Neural cell (in vitro differentiated cells): ENCODE results near the gene CBFA2T2. TPM values are rescaled to one million over a fixed set of nuclear protein-coding genes. Genes with fewer than 3 reads are reported as not detected.

Source experiments
- H2AFZ ChIP-seq: fragments of 200-600, 300-800 bp; sonication (generic), shearing (Covaris generic); 2 replicates; pipeline ENCODE4 v1.6.0; 2014; ENCODE audit warnings: low read depth, mild to moderate bottlenecking, antibody characterized with exemption, low read length, moderate library complexity
- H3F3A ChIP-seq: fragments of 200-600 bp; shearing (Covaris generic); 2 replicates; pipeline ENCODE4 v1.6.1; 2016; ENCODE audit warnings: mild to moderate bottlenecking, moderate library complexity, mixed read lengths, antibody characterized with exemption, low read length; ENCODE audit not compliant: insufficient read depth, poor library complexity, severe bottlenecking
- H3K27ac ChIP-seq: fragments of 200-600, 300-800 bp; sonication (generic), shearing (Covaris generic); 2 replicates; pipeline ENCODE4 v1.5.1; 2014; ENCODE audit warnings: mild to moderate bottlenecking, low read length, moderate library complexity
- H3K27me3 ChIP-seq: fragments of 300-800, 200-600 bp; sonication (generic), shearing (Covaris generic); 2 replicates; pipeline ENCODE4 v1.6.0; 2014; ENCODE audit warnings: mild to moderate bottlenecking, low read depth, low read length, moderate library complexity; ENCODE audit not compliant: insufficient read depth
- H3K36me3 ChIP-seq: fragments of 300-800, 200-600 bp; sonication (generic), shearing (Covaris generic); 2 replicates; pipeline ENCODE4 v1.5.1; 2014; ENCODE audit warnings: mild to moderate bottlenecking, antibody characterized with exemption, low read length, moderate library complexity; ENCODE audit not compliant: insufficient read depth
- H3K4me2 ChIP-seq: fragments of 300-800, 200-600 bp; sonication (generic), shearing (Covaris generic); 2 replicates; pipeline ENCODE4 v1.6.0; 2014; ENCODE audit warnings: mild to moderate bottlenecking, low read length
- H3K4me3 ChIP-seq: fragments of 300-800, 200-600 bp; sonication (generic), shearing (Covaris generic); 2 replicates; pipeline ENCODE4 v1.5.1; 2014; ENCODE audit warnings: mild to moderate bottlenecking, low read length, moderate library complexity
- H3K79me2 ChIP-seq: fragments of 200-600 bp; shearing (Covaris generic); replicated peaks from 2 replicates; pipeline ENCODE4 v1.6.0; 2014; ENCODE audit warnings: mild to moderate bottlenecking, low read length, moderate library complexity; ENCODE audit not compliant: insufficient read depth
- H3K9ac ChIP-seq: fragments of 300-800, 200-600 bp; sonication (generic), shearing (Covaris generic); 2 replicates; pipeline ENCODE4 v1.6.1; 2016; ENCODE audit warnings: mild to moderate bottlenecking, low read length, mixed read lengths
- H3K9me2 ChIP-seq: fragments of 200-600 bp; shearing (Covaris generic); 2 replicates; pipeline ENCODE4 v1.6.1; 2016; ENCODE audit warnings: mild to moderate bottlenecking, low read length, mixed read lengths; ENCODE audit not compliant: insufficient read depth
- H3K9me3 ChIP-seq: fragments of 200-600, 300-800 bp; sonication (generic), shearing (Covaris generic); 2 replicates; pipeline ENCODE4 v1.6.1; 2016; ENCODE audit warnings: mild to moderate bottlenecking, mixed run types, low read length, moderate library complexity, mixed read lengths
- H4K20me1 ChIP-seq: fragments of 200-600 bp; shearing (Covaris generic); 2 replicates; pipeline ENCODE4 v1.6.1; 2016; ENCODE audit warnings: mild to moderate bottlenecking, mixed run types; ENCODE audit not compliant: insufficient read depth
- EP300 ChIP-seq: fragments of 450-650 bp; conservative IDR thresholded peaks from 2 replicates; pipeline ENCODE4 v1.6.1; 2014; ENCODE audit warnings: antibody characterized with exemption, mild to moderate bottlenecking, moderate library complexity; ENCODE audit not compliant: poor library complexity, severe bottlenecking
- EZH2 ChIP-seq: fragments of 200-600, 300-800 bp; shearing (Covaris generic), sonication (generic); IDR thresholded peaks from 2 replicates; pipeline ENCODE4 v1.6.1; 2014; ENCODE audit warnings: antibody characterized with exemption, low read length, borderline replicate concordance, mild to moderate bottlenecking; ENCODE audit not compliant: insufficient read depth, poor library complexity, severe bottlenecking
- MXI1 ChIP-seq: fragments of 450-650 bp; conservative IDR thresholded peaks from 2 replicates; pipeline ENCODE4 v1.6.1; 2014; ENCODE audit warnings: antibody characterized with exemption, mild to moderate bottlenecking; ENCODE audit not compliant: poor library complexity, severe bottlenecking
- POLR2AphosphoS5 ChIP-seq: IDR thresholded peaks from 2 replicates; pipeline ENCODE4 v1.6.1; 2012
- RAD21 ChIP-seq: fragments of 450-650 bp; conservative IDR thresholded peaks from 2 replicates; pipeline ENCODE4 v1.6.1; 2014; ENCODE audit warnings: antibody characterized with exemption, mild to moderate bottlenecking, moderate library complexity
- SMC3 ChIP-seq: fragments of 450-650 bp; conservative IDR thresholded peaks from 2 replicates; pipeline ENCODE4 v1.6.1; 2014; ENCODE audit warnings: antibody characterized with exemption, mild to moderate bottlenecking, moderate library complexity; ENCODE audit not compliant: poor library complexity
- TAF1 ChIP-seq: IDR thresholded peaks from 2 replicates; pipeline ENCODE4 v1.6.1; 2012; ENCODE audit warnings: low read depth
- polyA plus RNA-seq: library from polyadenylated mRNA; depleted of rRNA; stranded (reverse); fragments of >200 nt; gene quantifications from 2 replicates; pipeline ENCODE4 v1.2.3, GENCODE V29; 2014
- TF ChIP-seq, protein P1 (sequence below): fragments of 450-650 bp; IDR thresholded peaks from 2 replicates; pipeline ENCODE4 v1.5.1; 2014; ENCODE audit warnings: antibody characterized with exemption, mild to moderate bottlenecking, moderate library complexity; ENCODE audit not compliant: poor library complexity, severe bottlenecking
- TF ChIP-seq, protein P2 (sequence below): IDR thresholded peaks from 2 replicates; pipeline ENCODE4 v1.6.1; 2012; ENCODE audit warnings: borderline replicate concordance

Gene CBFA2T2
- polyA plus RNA-seq, 1 donor from 2014 or later = 15.9 TPM

DNA sequence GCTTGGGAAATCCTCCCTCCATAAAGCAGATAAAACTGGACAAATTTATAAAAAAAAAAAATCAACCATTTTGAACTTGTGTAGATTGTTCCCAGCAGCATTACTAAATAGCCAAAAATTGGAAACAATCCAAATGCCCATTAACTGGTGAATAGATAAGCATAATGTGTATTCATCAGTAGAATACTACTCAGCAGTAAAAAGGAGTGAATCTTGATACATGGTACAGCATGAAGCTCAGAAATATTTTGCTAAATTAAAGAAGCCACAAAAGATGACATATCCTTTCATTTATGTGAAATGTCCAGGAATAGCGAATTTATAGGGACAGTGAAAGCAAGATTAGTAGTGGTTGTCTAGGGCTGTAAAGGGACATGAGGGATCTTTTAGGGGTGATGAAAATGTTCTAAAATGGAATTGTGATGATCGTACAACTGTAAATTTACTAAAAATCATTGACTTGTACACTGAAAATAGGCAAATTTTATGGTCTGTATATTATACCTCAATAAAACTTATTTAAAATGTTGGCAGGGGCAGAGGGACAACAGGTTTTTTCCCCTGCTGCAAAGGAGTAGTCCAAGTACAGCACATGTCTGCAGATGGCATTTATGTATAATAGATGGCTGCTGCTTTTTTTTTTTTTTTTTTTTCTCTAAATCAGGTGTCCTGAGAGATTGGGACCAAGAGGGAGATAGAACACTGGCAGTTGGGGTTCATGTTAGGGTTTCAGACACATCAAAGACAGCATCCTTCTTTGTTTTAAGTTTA, 59.5 kb downstream of the CBFA2T2 start:
- no peak for TF ChIP-seq RAD21
- TF ChIP-seq, protein P1, sequence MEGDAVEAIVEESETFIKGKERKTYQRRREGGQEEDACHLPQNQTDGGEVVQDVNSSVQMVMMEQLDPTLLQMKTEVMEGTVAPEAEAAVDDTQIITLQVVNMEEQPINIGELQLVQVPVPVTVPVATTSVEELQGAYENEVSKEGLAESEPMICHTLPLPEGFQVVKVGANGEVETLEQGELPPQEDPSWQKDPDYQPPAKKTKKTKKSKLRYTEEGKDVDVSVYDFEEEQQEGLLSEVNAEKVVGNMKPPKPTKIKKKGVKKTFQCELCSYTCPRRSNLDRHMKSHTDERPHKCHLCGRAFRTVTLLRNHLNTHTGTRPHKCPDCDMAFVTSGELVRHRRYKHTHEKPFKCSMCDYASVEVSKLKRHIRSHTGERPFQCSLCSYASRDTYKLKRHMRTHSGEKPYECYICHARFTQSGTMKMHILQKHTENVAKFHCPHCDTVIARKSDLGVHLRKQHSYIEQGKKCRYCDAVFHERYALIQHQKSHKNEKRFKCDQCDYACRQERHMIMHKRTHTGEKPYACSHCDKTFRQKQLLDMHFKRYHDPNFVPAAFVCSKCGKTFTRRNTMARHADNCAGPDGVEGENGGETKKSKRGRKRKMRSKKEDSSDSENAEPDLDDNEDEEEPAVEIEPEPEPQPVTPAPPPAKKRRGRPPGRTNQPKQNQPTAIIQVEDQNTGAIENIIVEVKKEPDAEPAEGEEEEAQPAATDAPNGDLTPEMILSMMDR = no peak
- TF ChIP-seq TAF1 = no peak
- TF ChIP-seq EZH2 = no peak
- no peak for TF ChIP-seq MXI1
- TF ChIP-seq, protein P2, sequence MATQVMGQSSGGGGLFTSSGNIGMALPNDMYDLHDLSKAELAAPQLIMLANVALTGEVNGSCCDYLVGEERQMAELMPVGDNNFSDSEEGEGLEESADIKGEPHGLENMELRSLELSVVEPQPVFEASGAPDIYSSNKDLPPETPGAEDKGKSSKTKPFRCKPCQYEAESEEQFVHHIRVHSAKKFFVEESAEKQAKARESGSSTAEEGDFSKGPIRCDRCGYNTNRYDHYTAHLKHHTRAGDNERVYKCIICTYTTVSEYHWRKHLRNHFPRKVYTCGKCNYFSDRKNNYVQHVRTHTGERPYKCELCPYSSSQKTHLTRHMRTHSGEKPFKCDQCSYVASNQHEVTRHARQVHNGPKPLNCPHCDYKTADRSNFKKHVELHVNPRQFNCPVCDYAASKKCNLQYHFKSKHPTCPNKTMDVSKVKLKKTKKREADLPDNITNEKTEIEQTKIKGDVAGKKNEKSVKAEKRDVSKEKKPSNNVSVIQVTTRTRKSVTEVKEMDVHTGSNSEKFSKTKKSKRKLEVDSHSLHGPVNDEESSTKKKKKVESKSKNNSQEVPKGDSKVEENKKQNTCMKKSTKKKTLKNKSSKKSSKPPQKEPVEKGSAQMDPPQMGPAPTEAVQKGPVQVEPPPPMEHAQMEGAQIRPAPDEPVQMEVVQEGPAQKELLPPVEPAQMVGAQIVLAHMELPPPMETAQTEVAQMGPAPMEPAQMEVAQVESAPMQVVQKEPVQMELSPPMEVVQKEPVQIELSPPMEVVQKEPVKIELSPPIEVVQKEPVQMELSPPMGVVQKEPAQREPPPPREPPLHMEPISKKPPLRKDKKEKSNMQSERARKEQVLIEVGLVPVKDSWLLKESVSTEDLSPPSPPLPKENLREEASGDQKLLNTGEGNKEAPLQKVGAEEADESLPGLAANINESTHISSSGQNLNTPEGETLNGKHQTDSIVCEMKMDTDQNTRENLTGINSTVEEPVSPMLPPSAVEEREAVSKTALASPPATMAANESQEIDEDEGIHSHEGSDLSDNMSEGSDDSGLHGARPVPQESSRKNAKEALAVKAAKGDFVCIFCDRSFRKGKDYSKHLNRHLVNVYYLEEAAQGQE = no peak
- no peak for TF ChIP-seq POLR2AphosphoS5
- no peak for TF ChIP-seq SMC3
- TF ChIP-seq EP300 = no peak
- no peaks in the 10 kb centered on the region for H3K36me3 ChIP-seq
- no peaks in the 10 kb centered on the region for H4K20me1 ChIP-seq
- H3K27me3 ChIP-seq = no peaks in the 10 kb centered on the region
- H3K9me2 ChIP-seq = no peaks in the 10 kb centered on the region
- no peak overlapping the region for H3K4me2 ChIP-seq
- H3K27ac ChIP-seq = no peak overlapping the region
- H3K79me2 ChIP-seq = no peaks in the 10 kb centered on the region
- no peak overlapping the region for H3K9ac ChIP-seq
- H3F3A ChIP-seq = no peaks in the 10 kb centered on the region
- H3K9me3 ChIP-seq = no peaks in the 10 kb centered on the region
- no peak overlapping the region for H3K4me3 ChIP-seq
- no peak overlapping the region for H2AFZ ChIP-seq

DNA sequence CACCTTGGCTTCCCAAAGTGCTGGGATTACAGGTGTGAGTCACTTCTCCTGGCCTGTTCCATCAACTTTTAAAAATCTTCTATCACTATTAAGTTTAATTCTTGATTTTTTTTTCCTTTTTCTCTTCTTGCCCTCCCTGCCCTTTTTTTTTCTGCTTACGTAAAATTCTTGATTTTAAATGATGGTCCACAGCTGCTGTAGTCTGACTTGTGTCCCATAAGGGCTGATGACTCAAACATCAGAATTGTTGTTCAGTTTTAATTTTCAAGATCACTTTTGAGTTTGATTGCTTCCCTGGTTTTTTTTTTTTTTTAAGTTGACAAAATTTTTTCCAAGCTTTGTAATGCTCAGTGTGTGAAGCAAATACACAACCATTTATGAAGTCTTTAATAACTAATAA, 61.9 kb downstream of the CBFA2T2 start:
- H3K9me2 ChIP-seq = no peaks in the 10 kb centered on the region
- H3K36me3 ChIP-seq = no peaks in the 10 kb centered on the region
- H3K79me2 ChIP-seq = no peaks in the 10 kb centered on the region
- no peak overlapping the region for H3K4me2 ChIP-seq
- no peak overlapping the region for H3K4me3 ChIP-seq
- H3F3A ChIP-seq = no peaks in the 10 kb centered on the region
- no peaks in the 10 kb centered on the region for H3K27me3 ChIP-seq
- H3K9ac ChIP-seq = no peak overlapping the region
- no peaks in the 10 kb centered on the region for H4K20me1 ChIP-seq
- H2AFZ ChIP-seq = no peak overlapping the region
- TF ChIP-seq, protein P1 = no peak
- no peak for TF ChIP-seq EP300
- no peak for TF ChIP-seq TAF1
- no peaks in the 10 kb centered on the region for H3K9me3 ChIP-seq
- H3K27ac ChIP-seq = no peak overlapping the region
